ENCODE data around the gene CFDP1. TPM values are rescaled to one million over a fixed set of nuclear protein-coding genes. Genes with fewer than 3 reads are reported as not detected.
A peak's percentile ranks its signal among the peaks of the same experiment; 100 is the strongest.
"Not testable (repeated sequence)": the region's sequence is repeated elsewhere in the genome, so short reads cannot be mapped to it uniquely, and the experiment has no call there.

The CFDP1 gene
- total RNA-seq, 6 experiments from 2014 or later: 23.9 to 43.3 (median 36.0) TPM

GRCh38 chr16:75287708-75288107 lies 145.6 kb downstream of the CFDP1 start:
- peak in 1 of 4 donors; percentile 10 for ATAC-seq
- 95% methylated on average over 3 of the region's 5 CpGs for WGBS (ENCODE audit: insufficient coverage, low coverage, low lambda C conversion rate, missing lambda C conversion rate)
- intact Hi-C loops (cut with DNase I): no loop called here
- H3K4me1 ChIP-seq: no peaks in the 10 kb centered on the region
- no peaks in the 10 kb centered on the region for H3K27me3 ChIP-seq
- H3K9me3 ChIP-seq: no peaks in the 10 kb centered on the region
- peaks cover 0 to 12% (median 0%) of the 10 kb centered on the region in 4 donors for H3K36me3 ChIP-seq
- H3K27ac ChIP-seq: no peak overlapping the region
- no peak for DNase-seq
- no peak for TF ChIP-seq POLR2A (IDR thresholded peaks at IDR 0.05)
- TF ChIP-seq CTCF (IDR thresholded peaks at IDR 0.05): no peak
- no peak overlapping the region for H3K4me3 ChIP-seq

DNA sequence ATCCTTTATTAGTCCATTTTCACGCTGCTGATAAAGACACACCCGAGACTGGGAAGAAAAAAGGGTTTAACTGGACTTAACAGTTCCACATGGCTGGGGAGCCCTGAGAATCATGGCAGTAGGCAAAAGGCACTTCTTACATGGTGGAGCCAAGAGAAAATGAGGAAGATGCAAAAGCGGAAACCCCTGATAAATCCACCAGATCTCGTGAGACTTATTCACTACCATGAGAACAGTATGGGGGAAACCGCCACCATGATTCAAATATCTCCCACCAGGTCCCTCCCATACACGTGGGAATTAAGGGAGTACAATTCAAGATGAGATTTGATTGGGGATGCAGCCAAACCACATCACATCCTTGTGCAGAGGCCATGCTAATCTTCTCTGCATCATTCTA lies 146.9 kb downstream of the CFDP1 start:
- H3K27me3 ChIP-seq: no peaks in the 10 kb centered on the region
- no peak for TF ChIP-seq CTCF (IDR thresholded peaks at IDR 0.05)
- no peak for TF ChIP-seq POLR2A (IDR thresholded peaks at IDR 0.05)
- H3K4me1 ChIP-seq: no peaks in the 10 kb centered on the region
- H3K36me3 ChIP-seq: peaks cover 0 to under 1% (median 0%) of the 10 kb centered on the region in 4 donors
- no peaks in the 10 kb centered on the region for H3K9me3 ChIP-seq
- no peak overlapping the region for H3K27ac ChIP-seq
- whole genome bisulfite sequencing (ENCODE audit: insufficient coverage, low coverage, low lambda C conversion rate, missing lambda C conversion rate): 88% methylated on average over 4 of the region's 6 CpGs
- intact Hi-C loops (cut with DNase I): no loop called here
- ATAC-seq (no peak), DNase-seq (no peak)
- H3K4me3 ChIP-seq: no peak overlapping the region

- DNase-seq (no peak), ATAC-seq (no peak)
- H3K4me1 ChIP-seq: no peaks in the 10 kb centered on the region
- no peak overlapping the region for H3K27ac ChIP-seq
- H3K36me3 ChIP-seq: no peaks in the 10 kb centered on the region
- no peak overlapping the region for H3K4me3 ChIP-seq
- H3K27me3 ChIP-seq: no peaks in the 10 kb centered on the region
- TF ChIP-seq POLR2A (IDR thresholded peaks at IDR 0.05) (no peak), CTCF (IDR thresholded peaks at IDR 0.05) (no peak)
- 80% methylated on average over 1 of the region's 11 CpGs for WGBS (ENCODE audit: insufficient coverage, low coverage, low lambda C conversion rate, missing lambda C conversion rate)
- no peaks in the 10 kb centered on the region for H3K9me3 ChIP-seq
- intact Hi-C loops (cut with DNase I): no loop called here
Measured at GRCh38 chr16:75282466-75283281, 150.6 kb downstream of the CFDP1 start.

DNA sequence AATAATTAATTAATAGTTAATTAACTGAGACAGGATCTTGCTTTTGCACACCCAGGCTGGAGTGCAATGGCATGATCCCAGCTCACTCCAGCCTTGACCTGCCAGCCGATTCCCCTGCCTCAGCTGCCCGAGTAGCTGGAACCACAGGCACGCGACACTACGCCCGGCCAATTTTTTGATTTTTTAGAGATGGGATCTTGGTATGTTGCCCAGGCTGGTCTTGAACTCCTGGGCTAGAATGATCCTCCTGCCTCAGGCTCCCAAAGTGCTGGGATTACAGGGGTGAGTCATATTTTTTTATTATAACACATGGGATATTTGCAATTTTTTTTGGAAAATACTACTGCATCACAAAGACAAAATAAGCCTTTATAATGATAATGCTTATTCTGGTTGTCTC lies 151.5 kb downstream of the CFDP1 start:
- H3K4me1 ChIP-seq: no peaks in the 10 kb centered on the region
- no peak overlapping the region for H3K27ac ChIP-seq
- intact Hi-C loops (cut with DNase I): no loop called here
- ATAC-seq (no peak), DNase-seq (no peak)
- no CpG with 5 or more reads among the region's 6 CpGs for WGBS (ENCODE audit: insufficient coverage, low coverage, low lambda C conversion rate, missing lambda C conversion rate)
- no peak overlapping the region for H3K4me3 ChIP-seq
- no peaks in the 10 kb centered on the region for H3K36me3 ChIP-seq
- TF ChIP-seq CTCF (IDR thresholded peaks at IDR 0.05): no peak
- no peak for TF ChIP-seq POLR2A (IDR thresholded peaks at IDR 0.05)
- H3K27me3 ChIP-seq: no peaks in the 10 kb centered on the region
- no peaks in the 10 kb centered on the region for H3K9me3 ChIP-seq

GRCh38 chr16:75281009-75281408 lies 152.3 kb downstream of the CFDP1 start:
- 80% methylated on average over 1 of the region's 2 CpGs for WGBS (ENCODE audit: insufficient coverage, low coverage, low lambda C conversion rate, missing lambda C conversion rate)
- ATAC-seq; H3K36me3 ChIP-seq; H3K27ac ChIP-seq; H3K27me3 ChIP-seq; DNase-seq; intact Hi-C loops (cut with DNase I); H3K9me3 ChIP-seq; H3K4me1 ChIP-seq; H3K4me3 ChIP-seq: not testable (repeated sequence)
